ENCODE measurements around the gene LRRC59. TPM values are rescaled to one million over a fixed set of nuclear protein-coding genes. Genes with fewer than 3 reads are reported as not detected.

The LRRC59 gene
- total and polyA plus RNA-seq, 2 of the 8 experiments (the other 6 are each of a cell fraction or from before 2014, with no cell fraction given), result 48.3 to 117 TPM

GRCh38 chr17:50396261-50397110 is 837 bp downstream of the LRRC59 start:
- POLR2A ChIA-PET (ENCODE audit: partially characterized antibody), result interaction anchor here (1.1 to 27.4 kb wide), 12 partner anchors 8 to 226 kb away, joined by 3 to 313 read pairs (median 6); partner anchors contain the start of genes ACSF2, EME1, MRPL27 and XYLT2
- H3K9me3 ChIP-seq (ENCODE audit: insufficient read depth in 2 of 2, low read depth in 1 of 2, low read length in 1 of 2), result peaks cover 0 to 3% of the 10 kb centered on the region in 2 experiments; a peak in 1 of 4 replicates

More at GRCh38 chr17:50396261-50397110, 837 bp downstream of the LRRC59 start:
- H3K23ac ChIP-seq (ENCODE audit: insufficient read length), result no peak overlapping the region
- CTCF ChIA-PET (ENCODE audit: partially characterized antibody), result interaction anchor here (0.6 to 5.5 kb wide), 47 partner anchors 8 to 300 kb away, joined by 3 to 87 read pairs (median 5); partner anchors contain the start of genes ACSF2, CHAD, EME1 and MRPL27
- H3K4me3 ChIP-seq (ENCODE audit: extremely low read depth in 1 of 4, insufficient read depth in 2 of 4, low read depth in 3 of 4, low read length in 4 of 4), result peak overlapping the region; percentile 64 to 92 (median 80)
- peaks cover 5% of the 10 kb centered on the region for H3K79me1 ChIP-seq (ENCODE audit: low read depth, low read length)
- no peak overlapping the region for H2AK5ac ChIP-seq (ENCODE audit: low read depth, low read length)
- H2BK15ac ChIP-seq (ENCODE audit: low read length), result no peak overlapping the region
- 16% methylated on average over 30 of the region's 30 CpGs; no CpG with 5 or more reads in 1 of the 2 experiments for WGBS, 2 experiments (ENCODE audit: extremely low coverage in 1 of 2, insufficient coverage in 1 of 2, insufficient read length in 1 of 2, insufficient replicate concordance in 2 of 2, low coverage in 1 of 2, low lambda C conversion rate in 2 of 2, missing lambda C conversion rate in 1 of 2)
- H3K9ac ChIP-seq (replicated peaks in 1 of 4; ENCODE audit: extremely low read depth in 1 of 4, low read depth in 3 of 4, low read length in 3 of 4), result peak overlapping the region in 3 of 4 experiments; percentile 67 to 88 (median 72); a peak in 6 of 7 replicates
- H3K36me3 ChIP-seq (ENCODE audit: control insufficient read depth in 2 of 4, insufficient read depth in 4 of 4, low read length in 3 of 4), result peaks cover 30 to 35% (median 34%) of the 10 kb centered on the region in 4 experiments
- TF ChIP-seq BACH1 (IDR thresholded peaks at IDR 0.05; ENCODE audit: low read length) (no peak), BRCA1 (IDR thresholded peaks at IDR 0.05; ENCODE audit: low read depth, low read length) (no peak), CEBPB (IDR thresholded peaks at IDR 0.05; ENCODE audit: low read depth, low read length) (peak; percentile 53), CBX8 (IDR thresholded peaks at IDR 0.05; ENCODE audit: borderline replicate concordance, low read depth, low read length) (no peak), GTF2F1 (IDR thresholded peaks at IDR 0.05; ENCODE audit: borderline replicate concordance, low read depth, low read length) (no peak), SAP30 (IDR thresholded peaks at IDR 0.05; ENCODE audit: insufficient read depth, insufficient replicate concordance, low read length) (peak; percentile 65)
- no peak overlapping the region for H4K91ac ChIP-seq (replicated peaks; ENCODE audit: insufficient read length, low read length)
- H2BK20ac ChIP-seq (ENCODE audit: low read length), result no peak overlapping the region
- FAIRE-seq (no peak), DNase-seq (ENCODE audit: low read depth in 1 of 2, low spot score in 2 of 2) (no peak)
- H2BK120ac ChIP-seq (replicated peaks; ENCODE audit: low read depth, low read length), result no peak overlapping the region
- H2BK5ac ChIP-seq (ENCODE audit: low read depth, low read length), result 0 out of 2 replicates have a peak overlapping the region, but pooled peaks have one; percentile 35
- no peak overlapping the region for H3K14ac ChIP-seq (ENCODE audit: insufficient read length)
- H3K27ac ChIP-seq (ENCODE audit: low read depth, low read length), result no peak overlapping the region
- H3K4ac ChIP-seq (replicated peaks; ENCODE audit: insufficient read length, low read depth, low read length), result no peak overlapping the region
- H4K20me1 ChIP-seq (replicated peaks in 1 of 2; ENCODE audit: control insufficient read depth in 1 of 2, insufficient read depth in 2 of 2, low read length in 2 of 2), result peaks cover 0 to 14% of the 10 kb centered on the region in 2 experiments
- no peak overlapping the region for H2AFZ ChIP-seq (ENCODE audit: low read length)
- H2BK12ac ChIP-seq (ENCODE audit: low read depth, low read length), result no peak overlapping the region
- no peak overlapping the region for H3K56ac ChIP-seq (replicated peaks; ENCODE audit: insufficient read length, low read depth, low read length)
- H3K4me1 ChIP-seq (replicated peaks in 1 of 4; ENCODE audit: control insufficient read depth in 3 of 4, insufficient read depth in 4 of 4, low read length in 3 of 4), result no peaks in the 10 kb centered on the region; a peak in 3 of 7 replicates
- peak overlapping the region; percentile 94 to 97 for H3K4me2 ChIP-seq (ENCODE audit: insufficient read depth in 1 of 2, low read depth in 2 of 2, low read length in 2 of 2)
- H4K5ac ChIP-seq (ENCODE audit: insufficient read length, low read depth, low read length), result no peak overlapping the region
- no peak overlapping the region for H3K18ac ChIP-seq (ENCODE audit: extremely low read depth, low read length)
- H3K79me2 ChIP-seq (ENCODE audit: control insufficient read depth in 1 of 2, insufficient read depth in 2 of 2, low read length in 2 of 2), result peaks cover 0 to 18% of the 10 kb centered on the region in 2 experiments; a peak in 3 of 4 replicates
- no peaks in the 10 kb centered on the region for H3K27me3 ChIP-seq (replicated peaks in 1 of 4; ENCODE audit: control insufficient read depth in 3 of 4, extremely low read depth in 1 of 4, insufficient read depth in 3 of 4, low read length in 3 of 4)
- H4K8ac ChIP-seq (ENCODE audit: extremely low read depth, insufficient read depth, low read length), result no peak overlapping the region; the same call in none of the 2 replicates
- peaks cover 7% of the 10 kb centered on the region; the same call in 1 of the 2 replicates for H3K23me2 ChIP-seq (ENCODE audit: low read depth, low read length)
